GM23338 (cell line): Measurements from ENCODE around the gene ADCYAP1R1. TPM values are rescaled to one million over a fixed set of nuclear protein-coding genes. Genes with fewer than 3 reads are reported as not detected.

ENCODE experiments used
- ATAC-seq: fragments of 200-7000 bp; cut with Tn5 transposase; 3 replicates; pipeline ENCODE4 v1.9.1; 2020
- DNase-seq: peaks from one replicate; pipeline ENCODE4 v3.0.0-alpha.2; 2015; ENCODE audit warnings: low spot score
- H2AFZ ChIP-seq: fragments of 200-600 bp; sonication (generic); 2 replicates; pipeline ENCODE4 v1.8.0; 2016; ENCODE audit warnings: antibody characterized with exemption, mild to moderate bottlenecking, moderate library complexity
- H3F3A ChIP-seq: fragments of 200-600 bp; sonication (generic); replicated peaks from 2 replicates; pipeline ENCODE4 v1.8.0; 2017; ENCODE audit warnings: antibody characterized with exemption, mixed run types, low read depth
- H3K27ac ChIP-seq: fragments of 200-600 bp; sonication (generic); 2 replicates; pipeline ENCODE4 v1.6.1; 2016; ENCODE audit warnings: low read depth
- H3K27me3 ChIP-seq: fragments of 200-600 bp; sonication (generic); 2 replicates; pipeline ENCODE4 v1.8.0; 2016; ENCODE audit warnings: mild to moderate bottlenecking, mixed run types, moderate library complexity; ENCODE audit not compliant: insufficient read depth
- H3K36me3 ChIP-seq: fragments of 200-600 bp; sonication (generic); 2 replicates; pipeline ENCODE4 v1.8.0; 2016; ENCODE audit warnings: mild to moderate bottlenecking; ENCODE audit not compliant: insufficient read depth
- H3K4me1 ChIP-seq: fragments of 200-600 bp; sonication (generic); 2 replicates; pipeline ENCODE4 v1.8.0; 2016; ENCODE audit warnings: mild to moderate bottlenecking, moderate library complexity; ENCODE audit not compliant: insufficient read depth
- H3K4me2 ChIP-seq: fragments of 200-600 bp; sonication (generic); 2 replicates; pipeline ENCODE4 v1.7.1; 2017; ENCODE audit warnings: mixed run types
- H3K4me3 ChIP-seq: fragments of 200-600 bp; sonication (generic); 2 replicates; pipeline ENCODE4 v1.6.1; 2016; ENCODE audit warnings: mixed run types
- H3K79me2 ChIP-seq: fragments of 200-600 bp; sonication (generic); replicated peaks from 2 replicates; pipeline ENCODE4 v1.8.0; 2017; ENCODE audit warnings: mild to moderate bottlenecking; ENCODE audit not compliant: insufficient read depth
- H3K9me2 ChIP-seq: fragments of 200-600 bp; sonication (generic); 2 replicates; pipeline ENCODE4 v1.8.0; 2017; ENCODE audit not compliant: insufficient read depth
- H4K20me1 ChIP-seq: fragments of 200-600 bp; sonication (generic); replicated peaks from 2 replicates; pipeline ENCODE4 v1.8.0; 2017; ENCODE audit warnings: mild to moderate bottlenecking; ENCODE audit not compliant: insufficient read depth
- H3K27ac Mint-ChIP-seq: 2 replicates; pipeline ENCODE4 v1.8.0; 2020; ENCODE audit warnings: inconsistent platforms, mild to moderate bottlenecking, moderate library complexity, mixed read lengths
- H3K27me3 Mint-ChIP-seq: 3 replicates; pipeline ENCODE4 v1.8.0; 2022; ENCODE audit warnings: low read depth, mild to moderate bottlenecking, moderate library complexity, mixed read lengths, inconsistent platforms; ENCODE audit not compliant: insufficient read depth, poor library complexity
- H3K36me3 Mint-ChIP-seq: 3 replicates; pipeline ENCODE4 v1.8.0; 2021; ENCODE audit warnings: low read depth, mild to moderate bottlenecking, inconsistent platforms, moderate library complexity, mixed read lengths
- H3K4me1 Mint-ChIP-seq: 3 replicates; pipeline ENCODE4 v1.8.0; 2020; ENCODE audit warnings: mild to moderate bottlenecking, inconsistent platforms, mixed read lengths
- H3K4me3 Mint-ChIP-seq: 3 replicates; pipeline ENCODE4 v1.8.0; 2021; ENCODE audit warnings: moderate library complexity, mild to moderate bottlenecking, inconsistent platforms, mixed read lengths
- H3K9me3 Mint-ChIP-seq: 3 replicates; pipeline ENCODE4 v1.8.0; 2020; ENCODE audit warnings: moderate library complexity, mild to moderate bottlenecking, inconsistent platforms, mixed read lengths
- EZH2phosphoT487 ChIP-seq: fragments of 200-600 bp; sonication (generic); IDR thresholded peaks from one replicate; pipeline ENCODE4 v1.8.1; 2018; ENCODE audit warnings: antibody characterized with exemption; ENCODE audit not compliant: unreplicated experiment
- NANOG ChIP-seq: IDR thresholded peaks from 2 replicates; pipeline ENCODE4 v1.6.1; 2016; ENCODE audit warnings: antibody characterized with exemption, borderline replicate concordance
- POLR2AphosphoS5 ChIP-seq: IDR thresholded peaks from 2 replicates; pipeline ENCODE4 v1.6.1; 2016; ENCODE audit warnings: antibody characterized with exemption, low read depth
- REST ChIP-seq: IDR thresholded peaks from one replicate; pipeline ENCODE4 v1.6.1; 2018; ENCODE audit warnings: antibody characterized with exemption; ENCODE audit not compliant: unreplicated experiment
- ZNF114 ChIP-seq: fragments of 250-450 bp; sonication (Bioruptor Pico); IDR thresholded peaks from 2 replicates; pipeline ENCODE4 v1.5.0; 2020; ENCODE audit warnings: mild to moderate bottlenecking, moderate library complexity
- ZNF331 ChIP-seq: fragments of 250-450 bp; sonication (Bioruptor Pico); IDR thresholded peaks from 2 replicates; pipeline ENCODE4 v1.5.0; 2020; ENCODE audit warnings: low read depth, mild to moderate bottlenecking, moderate library complexity
- polyA plus RNA-seq: library from polyadenylated mRNA; unstranded; fragments of >200 nt; fragmentation: Nextera tagmentation; extraction: Ambion mirVana; gene quantifications from 2 replicates; pipeline ENCODE4 v1.2.1, GENCODE V29; 2016
- total RNA-seq: library from RNA; depleted of rRNA; stranded (reverse); fragments of >200 nt; shearing (Covaris generic); gene quantifications from 2 replicates; pipeline ENCODE4 v1.2.3, GENCODE V29; 2014
- TF ChIP-seq, protein P1 (sequence below), 2 experiments: fragments of 200-600 bp in 1 of 2; sonication (generic) in 1 of 2; conservative IDR thresholded peaks; 2 replicates each; pipeline versions ENCODE4 v1.5.1 to v1.6.1; 2016 to 2017; ENCODE audit warnings: antibody characterized with exemption in 2 of 2, low read depth in 2 of 2, mild to moderate bottlenecking in 2 of 2, moderate library complexity in 1 of 2

The ADCYAP1R1 gene
- total and polyA plus RNA-seq, 2 experiments from 2014 or later, result 1.8 to 10.6 TPM

DNA sequence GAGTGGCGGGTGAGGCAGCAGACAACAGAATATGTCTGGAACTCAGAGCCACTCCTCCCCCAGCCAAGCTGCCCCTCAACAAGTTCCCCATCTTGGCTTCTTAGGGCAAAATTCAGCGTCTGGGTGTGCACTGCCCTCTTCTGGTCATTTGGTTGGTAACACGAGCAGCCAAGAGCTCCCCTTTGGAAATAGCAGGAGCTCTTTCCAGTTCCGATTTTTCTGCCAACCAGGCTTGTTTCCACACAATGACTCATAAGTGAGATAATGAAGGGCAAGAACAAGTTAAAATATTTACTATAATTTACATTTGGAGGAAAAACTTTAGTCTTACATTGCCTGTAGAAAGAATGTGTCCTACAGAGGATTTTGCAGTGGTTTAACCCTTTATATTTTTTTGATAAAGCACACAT is 70.5 kb downstream of the ADCYAP1R1 start:
- H3K4me3 ChIP-seq, result no peak overlapping the region
- peak overlapping the region; percentile 57; the same call in 1 of the 2 replicates for H2AFZ ChIP-seq
- TF ChIP-seq POLR2AphosphoS5 (no peak), REST (no peak), ZNF114 (CRISPR knock-in tag) (no peak), EZH2phosphoT487 (no peak), ZNF331 (CRISPR knock-in tag) (no peak), NANOG (no peak)
- TF ChIP-seq, protein P1, sequence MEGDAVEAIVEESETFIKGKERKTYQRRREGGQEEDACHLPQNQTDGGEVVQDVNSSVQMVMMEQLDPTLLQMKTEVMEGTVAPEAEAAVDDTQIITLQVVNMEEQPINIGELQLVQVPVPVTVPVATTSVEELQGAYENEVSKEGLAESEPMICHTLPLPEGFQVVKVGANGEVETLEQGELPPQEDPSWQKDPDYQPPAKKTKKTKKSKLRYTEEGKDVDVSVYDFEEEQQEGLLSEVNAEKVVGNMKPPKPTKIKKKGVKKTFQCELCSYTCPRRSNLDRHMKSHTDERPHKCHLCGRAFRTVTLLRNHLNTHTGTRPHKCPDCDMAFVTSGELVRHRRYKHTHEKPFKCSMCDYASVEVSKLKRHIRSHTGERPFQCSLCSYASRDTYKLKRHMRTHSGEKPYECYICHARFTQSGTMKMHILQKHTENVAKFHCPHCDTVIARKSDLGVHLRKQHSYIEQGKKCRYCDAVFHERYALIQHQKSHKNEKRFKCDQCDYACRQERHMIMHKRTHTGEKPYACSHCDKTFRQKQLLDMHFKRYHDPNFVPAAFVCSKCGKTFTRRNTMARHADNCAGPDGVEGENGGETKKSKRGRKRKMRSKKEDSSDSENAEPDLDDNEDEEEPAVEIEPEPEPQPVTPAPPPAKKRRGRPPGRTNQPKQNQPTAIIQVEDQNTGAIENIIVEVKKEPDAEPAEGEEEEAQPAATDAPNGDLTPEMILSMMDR (conservative IDR thresholded peaks at IDR 0.05; ENCODE audit: low read depth in 2 of 2), result peak; percentile 82 to 96
- no peaks in the 10 kb centered on the region for H3K27me3 ChIP-seq
- peak; percentile 90 for DNase-seq
- Mint-ChIP-seq H3K27me3 (no peaks in the 10 kb centered on the region), H3K4me1 (peaks cover 8% of the 10 kb centered on the region), H3K9me3 (no peaks in the 10 kb centered on the region), H3K4me3 (no peak overlapping the region), H3K27ac (peak overlapping the region; percentile 72; the same call in 1 of the 2 replicates), H3K36me3 (no peaks in the 10 kb centered on the region)
- no peaks in the 10 kb centered on the region for H3K79me2 ChIP-seq
- no peak overlapping the region for H3K4me2 ChIP-seq
- H3K9me2 ChIP-seq, result no peaks in the 10 kb centered on the region
- no peaks in the 10 kb centered on the region for H3K36me3 ChIP-seq
- H4K20me1 ChIP-seq, result no peaks in the 10 kb centered on the region
- no peaks in the 10 kb centered on the region for H3F3A ChIP-seq
- H3K4me1 ChIP-seq, result peaks cover 7% of the 10 kb centered on the region
- no peak overlapping the region for H3K27ac ChIP-seq
- ATAC-seq, result peak; percentile 89

DNA sequence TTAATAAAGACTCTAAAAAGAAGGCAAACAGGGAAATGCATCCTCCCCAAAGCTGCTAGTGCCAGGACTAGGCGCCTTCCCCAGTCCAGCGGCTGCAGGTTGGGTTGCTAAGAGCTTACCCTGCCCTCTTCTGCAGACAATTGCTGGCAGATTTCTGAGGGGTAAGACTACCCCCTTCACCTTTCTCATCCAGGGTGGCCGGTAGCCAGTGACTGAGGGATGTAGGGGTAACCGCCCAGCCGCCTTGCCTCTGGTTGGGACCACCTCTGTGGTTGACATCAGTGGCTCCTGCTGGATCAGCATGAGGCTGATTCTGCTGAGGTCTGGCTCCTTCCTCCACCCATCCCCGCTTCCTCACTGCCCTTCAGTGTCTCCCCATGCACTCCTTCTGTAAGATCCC is 71.2 kb downstream of the ADCYAP1R1 start:
- Histone ChIP-seq H3F3A (no peaks in the 10 kb centered on the region), H4K20me1 (no peaks in the 10 kb centered on the region), H3K4me1 (peaks cover 7% of the 10 kb centered on the region), H3K27ac (no peak overlapping the region), H3K79me2 (no peaks in the 10 kb centered on the region), H2AFZ (no peak overlapping the region), H3K4me2 (no peak overlapping the region), H3K27me3 (no peaks in the 10 kb centered on the region), H3K4me3 (no peak overlapping the region), H3K36me3 (no peaks in the 10 kb centered on the region), H3K9me2 (no peaks in the 10 kb centered on the region)
- H3K9me3 Mint-ChIP-seq, result no peaks in the 10 kb centered on the region
- peaks cover 8% of the 10 kb centered on the region for H3K4me1 Mint-ChIP-seq
- no peak overlapping the region for H3K27ac Mint-ChIP-seq
- DNase-seq (no peak), ATAC-seq (no peak)
- no peak overlapping the region for H3K4me3 Mint-ChIP-seq
- H3K27me3 Mint-ChIP-seq, result no peaks in the 10 kb centered on the region
- H3K36me3 Mint-ChIP-seq, result no peaks in the 10 kb centered on the region
- TF ChIP-seq EZH2phosphoT487, result no peak
- no peak for TF ChIP-seq POLR2AphosphoS5
- no peak for TF ChIP-seq REST
